ENCODE measurements around the gene THUMPD2.
"Not testable (repeated sequence)": the region's sequence is repeated elsewhere in the genome, so short reads cannot be mapped to it uniquely, and the experiment has no call there.

THUMPD2 gene

DNA sequence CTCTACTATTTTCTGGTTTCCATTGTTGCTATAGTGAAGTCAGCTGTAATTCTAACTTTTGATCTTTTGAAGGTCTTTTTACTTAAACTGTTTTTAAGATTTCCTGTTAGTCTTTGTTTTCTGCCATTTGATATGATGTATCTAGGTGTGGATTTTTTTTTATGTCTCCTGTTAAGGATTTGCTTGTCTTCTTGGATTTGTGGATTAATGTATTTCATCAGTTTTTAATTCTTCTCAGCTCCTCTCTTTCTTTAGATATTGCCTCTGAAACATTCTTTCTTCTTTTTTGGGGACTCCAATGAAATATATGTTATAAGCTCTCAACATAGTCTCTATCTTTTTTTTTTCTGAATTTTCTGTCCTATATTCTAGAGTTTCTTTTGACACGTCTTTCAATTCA, 24.8 kb upstream of the THUMPD2 start:
- no peak for DNase-seq
- Histone ChIP-seq H3K4me3 (ENCODE audit: low read depth, low read length) (no peak overlapping the region), H3K36me3 (replicated peaks) (no peaks in the 10 kb centered on the region), H3K27me3 (replicated peaks) (no peaks in the 10 kb centered on the region), H3K27ac (no peak overlapping the region)
- TF ChIP-seq, protein P1, sequence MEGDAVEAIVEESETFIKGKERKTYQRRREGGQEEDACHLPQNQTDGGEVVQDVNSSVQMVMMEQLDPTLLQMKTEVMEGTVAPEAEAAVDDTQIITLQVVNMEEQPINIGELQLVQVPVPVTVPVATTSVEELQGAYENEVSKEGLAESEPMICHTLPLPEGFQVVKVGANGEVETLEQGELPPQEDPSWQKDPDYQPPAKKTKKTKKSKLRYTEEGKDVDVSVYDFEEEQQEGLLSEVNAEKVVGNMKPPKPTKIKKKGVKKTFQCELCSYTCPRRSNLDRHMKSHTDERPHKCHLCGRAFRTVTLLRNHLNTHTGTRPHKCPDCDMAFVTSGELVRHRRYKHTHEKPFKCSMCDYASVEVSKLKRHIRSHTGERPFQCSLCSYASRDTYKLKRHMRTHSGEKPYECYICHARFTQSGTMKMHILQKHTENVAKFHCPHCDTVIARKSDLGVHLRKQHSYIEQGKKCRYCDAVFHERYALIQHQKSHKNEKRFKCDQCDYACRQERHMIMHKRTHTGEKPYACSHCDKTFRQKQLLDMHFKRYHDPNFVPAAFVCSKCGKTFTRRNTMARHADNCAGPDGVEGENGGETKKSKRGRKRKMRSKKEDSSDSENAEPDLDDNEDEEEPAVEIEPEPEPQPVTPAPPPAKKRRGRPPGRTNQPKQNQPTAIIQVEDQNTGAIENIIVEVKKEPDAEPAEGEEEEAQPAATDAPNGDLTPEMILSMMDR (IDR thresholded peaks at IDR 0.05; ENCODE audit: low read depth, low read length, missing control alignments): no peak
- in situ Hi-C loops (cut with HindIII; ENCODE audit: low pct_ligation_motif_present, low sequenced_read_pairs): no loop called here

- no peaks in the 10 kb centered on the region for H3K36me3 ChIP-seq (replicated peaks)
- in situ Hi-C loops (cut with HindIII; ENCODE audit: low pct_ligation_motif_present, low sequenced_read_pairs): no loop called here
- H3K27me3 ChIP-seq (replicated peaks): no peaks in the 10 kb centered on the region
- no peak for DNase-seq
- H3K4me3 ChIP-seq (ENCODE audit: low read depth, low read length): no peak overlapping the region
- no peak overlapping the region for H3K27ac ChIP-seq
- TF ChIP-seq, protein P1 (IDR thresholded peaks at IDR 0.05; ENCODE audit: low read depth, low read length, missing control alignments): no peak
Observed at GRCh38 chr2:39800752-39801151, 21.7 kb upstream of the THUMPD2 start.

- Histone ChIP-seq H3K36me3 (replicated peaks) (no peaks in the 10 kb centered on the region), H3K4me3 (ENCODE audit: low read depth, low read length) (no peak overlapping the region), H3K27ac (no peak overlapping the region), H3K27me3 (replicated peaks) (no peaks in the 10 kb centered on the region)
- DNase-seq: no peak
- in situ Hi-C loops (cut with HindIII; ENCODE audit: low pct_ligation_motif_present, low sequenced_read_pairs): no loop called here
- TF ChIP-seq, protein P1 (IDR thresholded peaks at IDR 0.05; ENCODE audit: low read depth, low read length, missing control alignments): no peak
Observed at GRCh38 chr2:39796134-39796533, 17.1 kb upstream of the THUMPD2 start.

GRCh38 chr2:39790216-39790818, 11.3 kb upstream of the THUMPD2 start:
- H3K27me3 ChIP-seq (replicated peaks); H3K4me3 ChIP-seq (ENCODE audit: low read depth, low read length); H3K27ac ChIP-seq; DNase-seq; H3K36me3 ChIP-seq (replicated peaks); in situ Hi-C loops (cut with HindIII; ENCODE audit: low pct_ligation_motif_present, low sequenced_read_pairs): not testable (repeated sequence)

GRCh38 chr2:39787950-39788349, 8.9 kb upstream of the THUMPD2 start:
- in situ Hi-C loops (cut with HindIII; ENCODE audit: low pct_ligation_motif_present, low sequenced_read_pairs): no loop called here
- Histone ChIP-seq H3K27me3 (replicated peaks) (no peaks in the 10 kb centered on the region), H3K27ac (no peak overlapping the region), H3K4me3 (ENCODE audit: low read depth, low read length) (no peak overlapping the region), H3K36me3 (replicated peaks) (no peaks in the 10 kb centered on the region)
- TF ChIP-seq, protein P1 (IDR thresholded peaks at IDR 0.05; ENCODE audit: low read depth, low read length, missing control alignments): no peak
- no peak for DNase-seq

DNA sequence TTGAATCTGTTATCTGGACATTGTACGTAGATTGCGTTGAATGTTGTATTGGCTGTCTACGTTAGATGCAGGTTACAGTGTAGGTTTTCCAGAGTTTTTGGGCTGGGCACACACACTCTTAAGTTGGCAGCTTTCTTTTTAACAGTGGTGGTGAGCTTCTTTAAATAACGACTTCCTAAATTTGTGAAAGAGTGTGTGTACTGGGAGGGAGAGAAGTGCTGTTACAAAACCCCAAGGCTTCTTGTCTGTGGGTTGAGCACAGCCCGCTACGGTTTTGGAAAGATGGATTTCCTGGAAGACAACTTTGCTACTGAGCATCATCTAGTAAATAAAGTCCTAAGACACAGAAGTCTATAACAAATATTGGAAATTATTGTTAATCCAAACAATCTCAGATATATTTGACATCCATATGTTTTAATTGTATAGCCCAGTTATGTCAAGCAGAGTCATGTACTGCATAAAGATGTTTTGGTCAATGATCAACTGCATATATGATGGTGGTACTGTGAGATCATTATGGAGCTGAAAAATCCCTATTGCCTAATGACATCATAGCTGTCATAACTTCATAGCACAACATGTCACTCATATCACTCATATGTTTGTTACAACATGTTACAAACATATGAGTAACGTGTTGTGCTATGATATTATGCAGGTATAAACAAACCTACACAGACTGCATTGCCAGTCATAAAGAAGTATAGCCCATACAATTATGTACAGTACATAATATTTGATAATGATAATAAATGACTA, 7.9 kb upstream of the THUMPD2 start:
- TF ChIP-seq, protein P1 (IDR thresholded peaks at IDR 0.05; ENCODE audit: low read depth, low read length, missing control alignments): no peak
- in situ Hi-C loops (cut with HindIII; ENCODE audit: low pct_ligation_motif_present, low sequenced_read_pairs): no loop called here
- Histone ChIP-seq H3K36me3 (replicated peaks) (no peaks in the 10 kb centered on the region), H3K27me3 (replicated peaks) (no peaks in the 10 kb centered on the region), H3K27ac (no peak overlapping the region), H3K4me3 (ENCODE audit: low read depth, low read length) (no peak overlapping the region)
- no peak for DNase-seq

Measured in brain microvascular endothelial cell (primary cell).